Spleen (tissue), 7 donors: ENCODE results near the gene AADAT.

ENCODE experiments used
- CTCF ChIP-seq, 11 experiments: fragments of 200-600 bp in 7 of 11; fragments of 450-650 bp in 4 of 11; sonication (generic) in 4 of 11; IDR thresholded peaks in 8 of 11; conservative IDR thresholded peaks in 3 of 11; 1 replicate in 7 of 11; 2 replicates in 4 of 11; pipeline versions ENCODE4 v1.4.0 to v1.8.0; 2016 to 2021; ENCODE audit warnings: antibody characterized with exemption in 11 of 11, inconsistent platforms in 4 of 11, mild to moderate bottlenecking in 1 of 11
- POLR2A ChIP-seq, 3 donors: fragments of 450-650 bp; IDR thresholded peaks; one replicate each; pipeline ENCODE4 v1.5.1; 2017; ENCODE audit warnings: antibody characterized with exemption in 3 of 3, mild to moderate bottlenecking in 1 of 3
- donor health status: DM: no; HTN: no; CAD: no; lungs with moderate emphysema.
- donor health status: DM: no; HTN: no; CAD: no.
- donor health status: DM: no; HTN: no; CAD: no.

- no peak for TF ChIP-seq CTCF (IDR thresholded peaks at IDR 0.05 in 8 of 11, conservative IDR thresholded peaks at IDR 0.05 in 3 of 11)
- no peak for TF ChIP-seq POLR2A (IDR thresholded peaks at IDR 0.05)
These were observed 72.5 kb downstream of the AADAT start for GRCh38 chr4:170017252-170017651.
